Skin of body (tissue), 2 donors: ENCODE results near the gene GASK1B. TPM values are rescaled to one million over a fixed set of nuclear protein-coding genes. Genes with fewer than 3 reads are reported as not detected.

Experiments
- DNase-seq: peaks from one replicate; lab custom pipeline; 2025; lab: John Stamatoyannopoulos, UW
- total RNA-seq: library from RNA; depleted of rRNA; stranded (reverse); fragments of >200 nt; gene quantifications from one replicate; pipeline ENCODE4 v1.2.3, GENCODE V29; 2014

Gene GASK1B
- total RNA-seq = 46.3 TPM

DNA sequence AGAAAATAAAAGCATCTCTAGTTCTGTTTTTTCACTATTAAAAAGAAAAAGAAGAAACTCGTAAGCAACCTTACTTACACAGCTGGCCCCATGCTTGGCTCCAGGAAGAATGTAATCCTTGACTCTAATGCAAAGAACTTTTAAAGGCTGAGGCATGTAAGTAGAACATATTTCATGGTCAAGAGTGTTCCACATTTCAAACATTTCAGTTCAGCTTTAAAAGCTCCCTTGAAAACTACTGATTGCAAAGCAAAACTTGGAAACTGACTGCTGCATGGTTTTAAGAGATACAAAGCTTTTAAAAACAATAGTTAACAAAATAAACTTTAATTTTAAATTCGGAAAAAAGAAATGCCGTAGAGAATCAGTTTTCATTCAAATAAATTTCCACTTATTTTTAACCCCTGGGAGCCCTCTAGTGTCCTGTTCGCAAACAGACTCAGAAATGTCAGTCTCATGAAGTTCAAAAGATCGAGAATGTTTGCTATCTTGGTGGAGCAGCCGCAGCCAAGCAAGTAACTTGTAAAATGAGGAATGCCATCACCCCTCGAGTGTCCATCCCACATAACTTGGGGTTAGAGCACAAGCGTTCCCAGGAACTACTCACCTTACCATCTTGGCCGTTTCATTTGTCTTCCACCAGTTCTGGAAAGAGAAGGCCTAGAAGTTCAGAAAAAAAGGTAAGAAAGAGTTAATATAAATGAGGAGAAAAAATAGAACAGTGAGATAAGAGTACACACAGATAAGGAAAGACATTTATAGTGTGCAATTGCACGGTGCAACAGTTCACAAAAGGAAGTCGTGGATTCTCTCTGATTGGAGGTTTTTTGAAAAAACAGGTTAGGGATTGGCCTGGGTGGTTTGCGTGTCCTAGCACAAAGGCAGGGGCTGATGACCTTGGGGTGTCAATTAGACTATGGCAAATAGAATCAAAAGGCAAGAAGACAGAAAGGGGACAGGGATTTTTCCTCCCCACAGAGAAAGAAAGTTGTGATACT, at the start of gene GASK1B:
Gene GASK1B, minus strand, starts transcription at position 765 of the 998 bp plus-strand sequence. CDS start 1,650 bp downstream, outside the sequence.
- peak; percentile 69 for DNase-seq

DNA sequence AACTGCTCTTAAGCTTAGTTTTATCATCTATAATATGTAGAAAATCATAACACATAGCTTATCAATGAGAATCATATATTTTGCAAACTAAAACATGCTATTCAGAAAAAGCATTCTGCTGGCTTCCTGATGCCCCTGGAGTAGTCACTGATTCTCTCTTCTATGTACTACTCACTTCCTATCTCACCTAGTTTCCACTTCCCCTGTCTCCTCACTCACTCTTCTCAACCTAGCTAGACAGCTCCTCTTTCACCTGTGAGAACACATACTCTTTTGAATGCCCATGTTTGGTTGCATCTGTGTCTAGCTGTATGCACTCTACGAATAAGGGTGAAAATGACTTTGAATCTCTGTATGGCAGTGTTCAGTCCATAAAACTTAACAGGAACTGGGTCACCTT, 46.8 kb upstream of the GASK1B start:
- no peak for DNase-seq

DNA sequence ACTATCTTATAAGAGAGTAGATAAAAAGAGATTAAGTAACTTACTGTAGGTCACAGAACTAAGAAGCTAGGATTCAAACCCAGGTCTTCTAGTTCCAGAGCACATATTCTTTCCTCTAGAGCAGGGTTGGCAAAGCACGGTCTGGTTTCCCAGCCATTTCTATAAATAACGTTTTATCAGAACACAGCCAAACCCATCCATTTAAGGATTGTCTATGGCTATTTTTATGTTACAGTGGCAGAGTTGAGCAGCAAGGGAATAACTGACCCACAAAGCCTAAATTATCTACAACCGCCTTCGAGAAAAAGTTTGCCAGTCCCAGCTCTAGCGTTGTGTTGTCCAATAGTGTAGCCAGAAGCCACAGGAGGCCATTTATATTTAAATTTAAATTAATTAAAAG, 44.9 kb upstream of the GASK1B start:
- no peak for DNase-seq

DNA sequence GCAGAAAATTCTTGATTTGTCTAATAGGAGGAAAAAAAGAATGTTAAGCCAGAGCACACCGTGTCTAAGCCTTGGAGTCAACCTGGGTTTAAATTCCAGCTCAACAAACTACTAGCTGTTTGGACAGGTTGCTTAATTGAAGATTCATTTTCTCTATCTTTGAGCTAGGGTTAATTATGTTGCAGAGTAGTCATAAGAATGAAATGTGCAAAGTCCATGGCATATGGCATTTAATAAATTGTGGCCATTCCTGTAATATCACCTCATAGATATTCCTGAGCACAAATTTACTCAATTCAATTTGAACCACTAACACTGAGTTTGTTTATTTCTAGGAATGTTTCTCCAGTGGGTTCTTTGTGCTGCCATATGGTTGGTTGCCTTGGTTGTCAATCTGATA, 42.0 kb upstream of the GASK1B start:
- DNase-seq = no peak

DNA sequence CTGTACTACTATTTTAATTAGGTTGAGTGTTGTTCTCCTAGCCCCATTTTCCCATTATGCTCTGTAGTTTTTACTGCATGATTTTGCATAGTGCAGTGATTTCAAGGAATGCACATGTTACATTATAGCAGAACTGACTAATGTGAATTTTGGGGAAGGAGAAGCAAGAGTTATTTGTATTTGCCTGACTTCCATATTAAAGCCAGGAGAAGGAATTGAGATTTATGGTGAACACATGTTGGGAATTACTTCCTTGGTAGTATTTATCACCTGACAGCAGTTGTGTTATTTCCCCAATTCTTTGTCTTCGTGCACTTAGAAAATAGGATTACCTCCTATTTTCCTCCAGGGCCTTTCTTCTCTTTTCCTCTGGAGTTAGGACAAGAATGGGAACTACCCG, 40.6 kb upstream of the GASK1B start:
- no peak for DNase-seq

DNA sequence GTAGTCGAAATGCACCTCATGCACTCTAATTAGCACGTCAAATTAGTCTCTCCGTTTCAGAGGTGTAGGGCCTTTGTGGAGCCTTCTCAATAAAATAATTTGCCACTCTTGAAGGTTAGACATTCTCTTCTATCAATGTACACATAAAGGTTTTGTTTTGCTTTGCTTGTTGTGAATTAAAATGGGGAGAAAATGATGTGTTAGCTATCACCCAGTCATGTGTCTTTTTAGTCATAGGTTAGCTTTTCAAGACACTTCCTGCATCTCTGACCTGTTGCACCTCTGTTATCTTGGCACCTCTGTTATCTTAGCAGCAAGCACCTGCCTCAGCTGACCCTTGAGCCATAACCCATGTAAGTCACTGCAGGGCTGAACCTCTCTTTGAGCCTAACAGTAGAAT, 38.4 kb upstream of the GASK1B start:
- no peak for DNase-seq

DNA sequence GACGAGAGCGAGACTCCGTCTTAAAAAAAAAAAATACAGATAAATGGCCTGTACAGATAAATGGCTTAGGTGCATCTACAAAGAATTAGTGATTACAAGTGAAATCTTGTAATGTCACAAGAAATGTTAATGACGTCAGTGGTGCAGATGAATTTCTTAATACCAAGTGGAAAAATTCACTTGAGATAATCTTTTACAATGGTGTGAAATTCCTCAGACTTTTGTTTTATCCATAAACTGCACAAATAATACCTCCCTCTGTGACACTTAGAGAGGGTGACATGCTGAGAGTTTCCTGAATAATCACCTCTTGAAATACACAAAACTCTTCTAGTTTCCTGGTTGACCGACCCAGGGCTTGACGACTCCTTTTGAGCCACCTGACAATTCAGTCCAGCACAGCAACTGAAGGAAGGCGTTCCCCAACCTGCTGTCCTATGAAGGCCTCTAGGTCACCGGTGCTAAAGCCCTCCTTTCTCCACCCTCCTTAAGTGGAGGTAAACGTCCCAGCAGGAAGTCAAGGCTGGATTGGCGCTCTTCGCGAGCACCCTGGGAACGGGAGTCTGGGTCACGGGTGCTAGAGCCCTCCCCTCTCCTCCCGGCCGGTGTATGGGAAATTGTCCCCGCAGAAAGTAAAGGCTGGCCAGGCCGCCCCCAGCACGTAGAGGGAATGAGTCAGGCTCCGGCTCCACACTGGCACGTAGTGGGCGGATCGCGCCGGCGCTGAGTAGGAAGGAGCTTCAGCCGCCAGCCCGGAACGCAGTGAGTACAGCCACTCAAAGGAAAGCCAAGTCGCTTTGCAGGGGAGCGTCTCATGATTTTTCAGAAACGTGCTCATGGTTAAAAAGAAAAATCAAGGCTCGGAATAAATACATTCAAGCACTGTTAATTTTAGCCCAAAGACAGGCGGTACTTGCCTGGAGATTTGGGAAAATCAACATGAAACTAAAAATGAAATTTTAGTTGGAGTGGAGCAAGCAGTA, 37.3 kb upstream of the GASK1B start, which contains the start of gene TMEM144:
Gene TMEM144, plus strand, starts transcription at position 662 of the 983 bp plus-strand sequence. CDS start 2,182 bp downstream, outside the sequence.
- DNase-seq = peak; percentile 49

DNA sequence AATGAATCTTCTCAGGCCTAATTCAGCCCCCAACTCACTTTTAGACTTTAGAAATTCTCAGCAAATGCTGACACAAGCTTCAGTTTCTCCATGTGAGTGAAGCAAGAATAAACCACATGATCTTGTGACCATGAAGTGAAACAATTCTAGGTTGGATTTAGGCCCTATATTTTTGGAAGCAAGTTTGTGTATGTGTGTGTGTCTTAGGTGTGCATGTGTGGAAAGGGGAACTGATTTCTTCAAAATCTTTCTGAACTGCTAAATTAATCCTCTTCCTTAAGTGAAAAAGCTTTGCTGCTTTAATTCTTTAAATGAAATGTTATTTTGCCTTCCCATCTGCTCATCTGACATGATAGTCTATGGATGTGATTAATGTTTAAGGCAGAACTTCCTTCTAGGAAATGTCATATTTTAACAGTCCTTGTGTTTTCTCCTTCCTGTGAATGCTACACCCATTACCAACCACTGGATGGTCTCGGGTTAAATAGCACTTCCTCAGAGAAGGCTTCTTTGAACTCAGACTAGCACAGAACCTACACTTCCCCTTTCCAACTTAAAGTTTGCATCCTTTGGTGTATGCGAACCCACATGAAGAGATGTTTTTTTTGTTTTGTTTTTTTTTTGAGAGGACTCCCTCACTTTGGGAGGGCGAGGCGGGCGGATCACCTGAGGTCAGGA, 36.3 kb upstream of the GASK1B start:
- DNase-seq = no peak

DNA sequence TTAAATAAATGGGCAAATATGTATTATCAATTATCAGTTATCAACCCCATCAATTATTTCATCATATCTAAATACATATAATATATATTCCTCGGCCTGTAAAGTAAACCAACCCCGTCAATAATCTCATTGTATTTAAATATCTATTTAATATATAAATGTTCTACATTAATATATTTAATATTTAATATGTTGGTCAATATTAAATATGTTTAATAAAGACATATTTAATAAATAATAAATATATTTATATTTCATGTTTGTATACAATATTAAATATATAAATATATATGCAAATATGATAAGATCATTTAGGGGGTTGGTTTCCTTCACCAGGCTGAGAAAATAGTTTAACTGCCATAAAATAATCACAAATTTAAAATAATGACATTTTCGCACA, 31.1 kb upstream of the GASK1B start:
- no peak for DNase-seq

DNA sequence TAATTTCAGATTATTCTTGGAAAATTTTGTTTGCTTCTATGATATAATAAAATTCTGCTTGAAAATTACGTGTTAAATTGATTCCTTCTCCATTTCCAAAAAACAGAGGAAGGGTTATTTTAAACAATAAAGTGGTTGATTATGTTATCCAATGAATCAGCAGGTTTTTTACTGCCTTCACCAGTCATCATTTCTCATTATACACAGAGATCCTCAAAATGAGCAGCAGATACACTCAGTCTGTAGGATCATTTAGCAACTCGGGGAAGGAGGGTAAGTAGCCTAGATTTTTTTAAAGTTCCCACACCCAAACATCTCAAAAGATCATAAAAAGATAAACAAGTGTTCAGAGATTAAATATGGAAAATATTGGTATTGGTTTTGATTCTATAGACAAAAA, 30.6 kb upstream of the GASK1B start:
- DNase-seq = no peak

DNA sequence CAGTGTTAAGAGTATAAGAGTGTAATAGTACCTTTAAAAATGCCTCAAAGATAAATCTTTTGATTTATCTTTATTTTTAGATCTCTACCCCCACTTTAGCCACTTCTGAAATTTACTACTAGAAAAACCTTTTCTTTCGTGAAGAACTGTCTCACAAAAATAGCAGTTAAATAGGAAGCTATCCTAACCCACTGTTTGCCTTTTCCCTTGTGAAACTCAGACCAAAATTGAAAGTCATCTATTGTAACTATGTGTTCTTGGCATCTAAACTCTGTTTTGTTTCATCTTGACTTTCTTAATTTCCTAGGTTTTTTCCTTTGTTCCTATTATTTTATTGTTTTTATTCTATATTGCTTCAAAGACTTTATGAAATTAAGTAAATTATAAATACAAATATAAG, 29.7 kb upstream of the GASK1B start:
- no peak for DNase-seq

DNA sequence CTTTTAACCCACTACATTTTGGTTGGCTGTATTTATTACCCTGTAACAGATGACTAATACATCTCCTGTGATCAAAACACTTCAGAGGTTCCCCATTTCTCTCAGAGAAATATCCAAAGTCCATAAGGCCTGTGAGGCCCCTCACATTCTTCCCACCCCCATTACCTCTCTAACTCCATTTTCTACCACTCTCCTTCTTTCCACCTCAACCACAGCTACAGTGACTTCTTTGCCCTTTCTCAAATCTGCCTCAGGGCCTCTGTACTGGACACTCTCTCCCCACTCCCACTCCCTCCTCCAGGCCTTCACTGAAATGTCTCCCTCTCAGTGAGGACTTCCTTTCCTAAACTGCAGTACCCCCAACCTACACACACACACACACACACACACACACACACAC, 29.1 kb upstream of the GASK1B start:
- DNase-seq = no peak

DNA sequence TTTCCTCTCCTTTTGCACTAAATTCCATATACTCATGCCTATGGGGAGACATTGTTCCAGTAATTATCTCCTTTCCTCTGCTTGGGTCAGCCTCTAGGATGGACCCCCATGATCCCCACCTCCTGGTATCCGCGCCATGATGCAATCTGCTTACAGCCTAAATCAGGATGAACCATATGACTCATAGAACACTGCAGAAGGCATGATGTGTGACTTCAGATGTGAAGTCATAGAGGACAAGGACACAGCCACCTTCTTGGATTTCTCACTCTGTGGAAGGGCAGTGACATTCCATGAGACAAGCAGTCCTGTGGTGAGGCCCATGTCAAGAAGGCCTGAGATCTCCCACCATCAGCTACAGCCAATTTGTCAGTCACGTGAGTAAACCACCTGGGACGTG, 28.5 kb upstream of the GASK1B start:
- DNase-seq = no peak

DNA sequence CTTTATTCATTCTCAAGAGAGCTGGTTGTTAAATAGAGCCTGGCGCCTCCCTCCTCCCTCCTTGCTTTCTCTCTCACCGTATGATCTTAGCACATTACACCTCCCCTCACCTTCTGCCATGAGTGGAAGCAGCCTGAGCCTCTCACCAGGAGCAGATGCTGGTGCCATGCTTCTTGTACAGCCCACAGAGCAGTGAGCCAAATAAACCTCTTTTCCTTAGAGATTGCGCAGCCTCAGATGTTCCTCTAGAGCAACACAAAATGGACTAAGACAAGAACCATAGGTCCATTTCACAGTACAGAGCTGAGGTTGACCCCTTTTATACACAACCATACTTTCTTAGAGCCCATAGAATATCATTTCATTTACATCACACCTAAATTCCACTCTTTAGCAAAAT, 27.4 kb upstream of the GASK1B start:
- DNase-seq = no peak

DNA sequence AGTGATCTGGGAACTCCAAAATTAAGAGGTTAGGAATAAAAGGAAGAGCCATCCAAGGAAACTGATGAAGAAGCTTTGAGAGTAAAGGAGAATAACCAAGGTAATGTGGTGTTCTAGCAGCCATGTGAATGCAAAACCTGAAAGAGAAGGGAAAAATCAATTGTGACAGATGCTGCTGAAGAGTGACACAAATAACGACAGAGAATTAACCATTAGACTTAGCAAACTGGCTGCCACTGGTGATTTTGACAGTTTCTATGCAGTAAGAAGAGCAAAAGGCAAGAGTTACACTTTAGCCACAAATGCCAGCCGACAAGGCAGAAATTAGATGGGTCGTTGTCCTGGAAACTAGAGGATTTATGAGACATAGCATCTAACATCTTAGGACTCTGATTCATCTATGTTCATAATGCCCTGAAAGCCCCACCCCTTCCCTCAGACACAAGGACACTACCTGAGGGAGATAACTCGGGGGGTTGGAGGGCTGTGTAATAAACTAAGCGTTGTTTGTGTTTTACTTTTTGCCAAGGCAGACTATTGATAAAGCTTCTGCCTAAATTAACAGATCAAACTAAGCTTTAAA, 24.5 kb upstream of the GASK1B start:
- DNase-seq = no peak

DNA sequence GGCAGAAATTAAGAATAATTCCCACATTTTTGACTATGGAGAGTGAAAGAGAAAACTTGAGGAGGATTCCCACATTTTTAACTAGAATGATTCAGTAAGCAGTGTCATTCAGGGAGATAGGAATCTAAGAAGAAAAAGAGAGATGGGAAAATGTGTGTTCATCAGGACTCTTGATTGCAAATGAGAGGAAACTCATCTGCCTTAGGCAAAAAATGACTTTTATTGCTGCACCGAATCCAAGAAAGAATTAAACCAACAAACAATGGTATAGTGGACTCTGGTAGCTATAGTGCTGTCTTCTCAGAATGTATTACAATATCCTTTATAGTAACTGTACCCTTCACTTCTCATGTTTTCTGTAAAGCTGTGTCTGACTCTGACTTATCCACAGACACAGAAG, 22.5 kb upstream of the GASK1B start:
- DNase-seq = no peak

DNA sequence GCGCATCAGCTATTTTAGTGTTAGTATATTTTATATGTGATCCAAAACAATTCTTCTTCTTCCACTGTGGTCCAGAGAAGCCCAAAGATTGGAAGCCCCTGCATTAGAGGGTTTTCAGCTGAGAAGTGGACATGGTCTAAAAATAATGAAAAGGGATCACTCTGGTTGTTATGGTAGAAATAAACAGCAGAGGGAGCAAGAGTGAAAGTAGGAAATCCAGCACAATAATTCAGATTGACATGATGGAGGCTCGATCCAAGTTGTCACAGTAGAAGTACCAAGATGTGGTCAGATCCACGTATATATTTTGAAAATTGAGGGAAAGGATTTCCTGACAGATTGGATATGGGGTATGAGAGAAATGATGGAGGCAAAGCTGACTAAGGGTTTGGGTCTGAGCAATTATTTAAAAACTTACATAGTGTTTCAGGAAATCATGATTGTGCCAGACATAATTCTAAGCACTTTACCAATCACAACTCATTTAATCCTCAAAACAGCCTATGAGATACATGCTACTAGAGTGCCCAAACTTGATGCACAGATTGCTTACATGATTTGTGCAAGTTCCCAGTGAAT, 20.4 kb upstream of the GASK1B start:
- no peak for DNase-seq

DNA sequence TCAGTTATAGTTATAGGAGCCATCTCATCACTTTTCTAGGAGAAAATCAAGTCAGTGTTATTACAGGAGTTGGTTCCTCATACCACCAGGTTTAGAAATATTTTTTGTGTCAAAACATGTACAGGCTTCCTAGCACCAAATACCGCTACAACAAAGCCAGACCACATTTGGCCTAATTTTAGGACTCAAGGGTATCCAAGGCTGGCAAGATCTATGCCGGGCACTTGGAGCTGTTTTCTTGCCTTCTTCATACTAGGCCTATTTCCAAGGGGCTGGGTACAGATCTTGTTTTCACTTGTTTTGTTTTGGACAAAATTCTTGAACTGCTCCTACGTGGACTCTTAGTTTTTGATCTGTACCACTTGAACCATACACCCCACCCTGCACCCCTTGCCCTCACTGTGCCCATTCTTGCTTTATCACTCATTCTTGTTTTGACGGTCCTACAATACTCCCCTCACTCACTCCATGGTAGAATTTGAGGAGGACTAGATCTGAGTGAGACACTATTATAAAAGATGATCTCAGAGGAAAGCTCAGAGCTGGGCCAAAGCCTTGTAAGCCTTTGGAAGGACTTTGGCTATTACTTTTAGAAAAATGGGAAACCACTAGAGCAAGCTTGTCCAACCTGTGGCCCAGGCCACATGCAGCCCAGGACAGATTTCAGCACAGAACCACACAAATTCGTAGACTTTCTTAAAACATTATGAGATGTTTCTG, 19.8 kb upstream of the GASK1B start:
- DNase-seq = no peak

DNA sequence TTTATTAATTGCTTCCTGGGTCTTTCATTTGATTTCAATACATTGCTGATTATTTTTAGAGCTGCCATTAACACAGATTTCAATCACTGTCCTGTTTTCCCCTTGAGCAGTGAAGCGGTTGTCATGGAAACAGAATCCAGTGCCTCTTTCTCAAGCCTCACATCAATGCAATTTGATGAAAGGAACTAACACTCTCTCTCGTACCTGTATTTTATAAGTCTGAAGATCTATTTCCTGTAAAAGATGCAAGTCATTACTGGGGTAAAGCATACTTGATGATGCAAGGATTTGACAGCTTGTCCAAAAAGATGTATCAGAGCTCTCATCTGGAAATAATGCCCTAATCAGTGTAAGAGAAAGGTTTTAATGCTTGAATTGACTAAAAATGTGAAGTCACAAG, 17.9 kb upstream of the GASK1B start:
- no peak for DNase-seq

DNA sequence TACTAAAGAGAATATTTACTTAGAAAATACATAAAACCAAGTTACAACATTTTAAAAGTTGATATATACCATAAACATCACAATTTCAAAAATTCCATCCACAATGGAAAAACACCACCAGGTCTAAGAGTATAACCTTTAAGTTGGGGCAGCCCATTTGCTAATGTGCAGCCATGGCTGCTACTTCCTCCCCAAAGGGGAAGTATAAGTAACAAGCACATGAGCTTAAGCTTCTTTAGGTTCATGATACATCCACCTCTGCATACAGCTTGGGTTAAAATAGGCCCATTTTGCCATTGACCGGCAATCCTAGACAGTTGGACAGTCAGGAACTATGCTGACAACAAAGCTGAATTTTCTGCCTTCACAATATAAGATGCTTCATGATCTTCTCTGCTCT, 16.6 kb upstream of the GASK1B start:
- no peak for DNase-seq
